Stimulated activated CD4-positive, alpha-beta T cell treated with anti-CD3 and anti-CD28 coated beads, Interleukin-1b, Interleukin-23, amount 100 ng/mL, for 4 hours (primary cell): ENCODE data around the gene RGS5.

Source experiments
- DNase-seq, 2 donors: peaks; one replicate each; pipeline ENCODE4 v3.0.0-alpha.2; 2020; ENCODE audit warnings: low read depth in 2 of 2

The RGS5 gene

GRCh38 chr1:163144418-163144817, 58.3 kb downstream of the RGS5 start:
- DNase-seq, result no peak

GRCh38 chr1:163142152-163142551, 60.6 kb downstream of the RGS5 start:
- DNase-seq, result no peak

- DNase-seq, result no peak
Observed at GRCh38 chr1:163141556-163141955, 61.2 kb downstream of the RGS5 start.

GRCh38 chr1:163137556-163138265, 65.0 kb downstream of the RGS5 start:
- DNase-seq, result no peak

GRCh38 chr1:163131981-163132380, 70.7 kb downstream of the RGS5 start:
- no peak for DNase-seq

GRCh38 chr1:163130225-163130856, 72.4 kb downstream of the RGS5 start:
- no peak for DNase-seq

GRCh38 chr1:163128282-163128681, 74.4 kb downstream of the RGS5 start:
- no peak for DNase-seq

- DNase-seq, result no peak
Observed at GRCh38 chr1:163124812-163125211, 77.9 kb downstream of the RGS5 start.

- DNase-seq, result no peak
Observed at GRCh38 chr1:163120372-163120771, 82.3 kb downstream of the RGS5 start.

GRCh38 chr1:163119707-163120106, 83.0 kb downstream of the RGS5 start:
- no peak for DNase-seq

- no peak for DNase-seq
Observed at GRCh38 chr1:163115887-163116286, 86.8 kb downstream of the RGS5 start.

GRCh38 chr1:163107655-163108054, 95.1 kb downstream of the RGS5 start:
- DNase-seq, result no peak

- DNase-seq, result no peak
Observed at GRCh38 chr1:163106364-163106987, 96.2 kb downstream of the RGS5 start.

GRCh38 chr1:163104385-163105099, 98.2 kb downstream of the RGS5 start:
- DNase-seq, result no peak

GRCh38 chr1:163102590-163102989, 100.1 kb downstream of the RGS5 start:
- DNase-seq, result no peak

- no peak for DNase-seq
Observed at GRCh38 chr1:163095213-163095612, 107.5 kb downstream of the RGS5 start.

- no peak for DNase-seq
Observed at GRCh38 chr1:163094589-163094988, 108.1 kb downstream of the RGS5 start.

GRCh38 chr1:163094182-163094581, 108.5 kb downstream of the RGS5 start:
- no peak for DNase-seq

GRCh38 chr1:163093579-163093978, 109.1 kb downstream of the RGS5 start:
- no peak for DNase-seq

- no peak for DNase-seq
Observed at GRCh38 chr1:163093169-163093568, 109.5 kb downstream of the RGS5 start.
